ENCODE results near the gene NCL. TPM values are rescaled to one million over a fixed set of nuclear protein-coding genes. Genes with fewer than 3 reads are reported as not detected.

Gene NCL
- total RNA-seq, 1 experiment from 2014 or later: 1,077 TPM

DNA sequence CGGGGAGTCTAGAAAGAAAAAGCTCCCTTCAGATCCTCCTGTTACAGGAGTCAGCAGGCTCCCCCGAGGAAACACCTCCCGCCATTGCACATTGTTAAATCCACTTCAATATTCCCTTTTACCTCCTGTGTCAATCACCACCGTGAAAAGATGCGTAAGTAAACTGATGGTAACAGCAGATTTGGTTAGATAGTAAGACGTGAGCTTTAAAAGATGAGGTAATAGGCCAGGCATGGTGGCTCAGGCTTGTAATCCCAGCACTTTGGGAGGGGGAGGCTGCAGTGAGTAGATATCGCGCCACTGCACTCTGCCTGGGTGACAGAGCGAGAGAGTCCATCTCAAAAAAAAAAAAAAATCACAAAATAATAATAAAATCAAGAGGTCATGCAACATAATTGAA lies 15.2 kb upstream of the NCL start:
- POLR2A ChIA-PET: interaction anchor here (0.8 to 4.1 kb wide), 2 partner anchors 13 to 16 kb away, joined by 3 to 26 read pairs; partner anchors contain the start of gene NCL

GRCh38 chr2:231476920-231477319 lies 12.6 kb upstream of the NCL start:
- ChIA-PET RAD21 (ENCODE audit: low non-redundant PET in 1 of 2, low total read pairs in 2 of 2, uncharacterized antibody in 2 of 2, unreplicated experiment in 2 of 2) (no interaction called here), POLR2A (interaction anchor here (2.3 kb wide), 1 partner anchor 12 kb away, joined by 15 read pairs; the partner anchor contains the start of gene NCL), CTCF (no interaction called here)
- DNase-seq (ENCODE audit: low read depth, low spot score) (no peak), ATAC-seq (no peak)
- Histone ChIP-seq H4K20me1 (ENCODE audit: insufficient read depth) (no peaks in the 10 kb centered on the region), H3K9me2 (ENCODE audit: insufficient read depth) (no peaks in the 10 kb centered on the region), H2AFZ (ENCODE audit: low read depth, low read length, poor library complexity, severe bottlenecking) (no peak overlapping the region), H3K79me2 (ENCODE audit: insufficient read depth, low read length) (no peaks in the 10 kb centered on the region), H3K4me2 (ENCODE audit: low read length) (no peak overlapping the region), H3K4me3 (replicated peaks in 1 of 2; ENCODE audit: low read depth in 1 of 2, low read length in 2 of 2) (no peak overlapping the region), H3K4me1 (ENCODE audit: control insufficient read depth in 1 of 2, insufficient read depth in 2 of 2, low read length in 2 of 2) (no peaks in the 10 kb centered on the region), H3K27me3 (ENCODE audit: insufficient read depth, low read length) (no peaks in the 10 kb centered on the region), H3K27ac (ENCODE audit: low read depth, low read length) (no peak overlapping the region), H3K9me3 (ENCODE audit: control insufficient read depth in 1 of 2, insufficient read depth in 1 of 2, low read depth in 1 of 2, low read length in 2 of 2) (no peaks in the 10 kb centered on the region), H3K36me3 (ENCODE audit: control insufficient read depth in 1 of 2, insufficient read depth in 2 of 2, low read length in 2 of 2) (no peaks in the 10 kb centered on the region), H3K9ac (ENCODE audit: low read length) (no peak overlapping the region)
- TF ChIP-seq, protein P1, sequence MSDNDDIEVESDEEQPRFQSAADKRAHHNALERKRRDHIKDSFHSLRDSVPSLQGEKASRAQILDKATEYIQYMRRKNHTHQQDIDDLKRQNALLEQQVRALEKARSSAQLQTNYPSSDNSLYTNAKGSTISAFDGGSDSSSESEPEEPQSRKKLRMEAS (IDR thresholded peaks at IDR 0.05): no peak
- TF ChIP-seq ZNF274 (IDR thresholded peaks at IDR 0.05; ENCODE audit: low read depth, low read length): no peak
- TF ChIP-seq, protein P2, sequence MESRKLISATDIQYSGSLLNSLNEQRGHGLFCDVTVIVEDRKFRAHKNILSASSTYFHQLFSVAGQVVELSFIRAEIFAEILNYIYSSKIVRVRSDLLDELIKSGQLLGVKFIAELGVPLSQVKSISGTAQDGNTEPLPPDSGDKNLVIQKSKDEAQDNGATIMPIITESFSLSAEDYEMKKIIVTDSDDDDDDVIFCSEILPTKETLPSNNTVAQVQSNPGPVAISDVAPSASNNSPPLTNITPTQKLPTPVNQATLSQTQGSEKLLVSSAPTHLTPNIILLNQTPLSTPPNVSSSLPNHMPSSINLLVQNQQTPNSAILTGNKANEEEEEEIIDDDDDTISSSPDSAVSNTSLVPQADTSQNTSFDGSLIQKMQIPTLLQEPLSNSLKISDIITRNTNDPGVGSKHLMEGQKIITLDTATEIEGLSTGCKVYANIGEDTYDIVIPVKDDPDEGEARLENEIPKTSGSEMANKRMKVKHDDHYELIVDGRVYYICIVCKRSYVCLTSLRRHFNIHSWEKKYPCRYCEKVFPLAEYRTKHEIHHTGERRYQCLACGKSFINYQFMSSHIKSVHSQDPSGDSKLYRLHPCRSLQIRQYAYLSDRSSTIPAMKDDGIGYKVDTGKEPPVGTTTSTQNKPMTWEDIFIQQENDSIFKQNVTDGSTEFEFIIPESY (IDR thresholded peaks at IDR 0.05; ENCODE audit: extremely low read depth, insufficient replicate concordance, low read length): no peak
- no peak for TF ChIP-seq SIN3A (IDR thresholded peaks at IDR 0.05; ENCODE audit: low read depth)
- BruUV-seq (replicated peaks): no TSS peak
- intact Hi-C loops (cut with micrococcal nuclease): no loop called here

More for the DNA sequence above, 15.2 kb upstream of the NCL start:
- ATAC-seq: no peak
- TF ChIP-seq EGR1 (IDR thresholded peaks at IDR 0.05; ENCODE audit: low read depth) (no peak), EZH2 (IDR thresholded peaks at IDR 0.05) (no peak), SP1 (IDR thresholded peaks at IDR 0.05; ENCODE audit: low read depth) (no peak)
- DNase-seq (ENCODE audit: low read depth, low spot score): no peak
- RAD21 ChIA-PET (ENCODE audit: low non-redundant PET in 1 of 2, low total read pairs in 2 of 2, uncharacterized antibody in 2 of 2, unreplicated experiment in 2 of 2): no interaction called here
- CTCF ChIA-PET: no interaction called here
- intact Hi-C loops (cut with micrococcal nuclease): no loop called here
- no peaks in the 10 kb centered on the region for H4K20me1 ChIP-seq (ENCODE audit: insufficient read depth)
- BruUV-seq (replicated peaks): no TSS peak
- no peak overlapping the region for H3K9ac ChIP-seq (ENCODE audit: low read length)
- no peak overlapping the region for H2AFZ ChIP-seq (ENCODE audit: low read depth, low read length, poor library complexity, severe bottlenecking)
- peaks cover 0 to 7% of the 10 kb centered on the region in 2 experiments; a peak in 1 of 4 replicates for H3K4me1 ChIP-seq (ENCODE audit: control insufficient read depth in 1 of 2, insufficient read depth in 2 of 2, low read length in 2 of 2)
- no peaks in the 10 kb centered on the region for H3K9me3 ChIP-seq (ENCODE audit: control insufficient read depth in 1 of 2, insufficient read depth in 1 of 2, low read depth in 1 of 2, low read length in 2 of 2)
- no peak overlapping the region for H3K27ac ChIP-seq (ENCODE audit: low read depth, low read length)
- no peaks in the 10 kb centered on the region for H3K79me2 ChIP-seq (ENCODE audit: insufficient read depth, low read length)
- H3K4me2 ChIP-seq (ENCODE audit: low read length): no peak overlapping the region
- H3K36me3 ChIP-seq (ENCODE audit: control insufficient read depth in 1 of 2, insufficient read depth in 2 of 2, low read length in 2 of 2): no peaks in the 10 kb centered on the region
- H3K9me2 ChIP-seq (ENCODE audit: insufficient read depth): no peaks in the 10 kb centered on the region
- no peak overlapping the region for H3K4me3 ChIP-seq (replicated peaks in 1 of 2; ENCODE audit: low read depth in 1 of 2, low read length in 2 of 2)
- no peaks in the 10 kb centered on the region for H3K27me3 ChIP-seq (ENCODE audit: insufficient read depth, low read length)

Measured in HCT116 (cell line).